GM13977 (cell line): ENCODE results near the gene WFDC13.
A peak's percentile ranks its signal among the peaks of the same experiment; 100 is the strongest.
"Not testable (repeated sequence)": the region's sequence is repeated elsewhere in the genome, so short reads cannot be mapped to it uniquely, and the experiment has no call there.

ENCODE experiments used
- DNase-seq: peaks from one replicate; pipeline ENCODE4 v3.0.0; 2012; ENCODE audit warnings: low spot score
- in situ Hi-C: fragments of 300-500 bp; cut with MboI; formaldehyde crosslinking; loops from one replicate; pipeline ENCODE4 v1.12.0; 2022; ENCODE audit warnings: low sequenced_read_pairs, low pct_unique_long_range_greater_than_20kb, mixed read lengths, inconsistent platforms; ENCODE audit not compliant: unreplicated experiment
- TF ChIP-seq, protein P1 (sequence below): IDR thresholded peaks from 2 replicates; pipeline ENCODE4 v1.5.1; 2012; ENCODE audit warnings: mild to moderate bottlenecking, control low read depth; ENCODE audit not compliant: insufficient read depth; ENCODE audit errors: extremely low read depth, missing control alignments

Gene WFDC13, protein sequence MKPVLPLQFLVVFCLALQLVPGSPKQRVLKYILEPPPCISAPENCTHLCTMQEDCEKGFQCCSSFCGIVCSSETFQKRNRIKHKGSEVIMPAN

DNA sequence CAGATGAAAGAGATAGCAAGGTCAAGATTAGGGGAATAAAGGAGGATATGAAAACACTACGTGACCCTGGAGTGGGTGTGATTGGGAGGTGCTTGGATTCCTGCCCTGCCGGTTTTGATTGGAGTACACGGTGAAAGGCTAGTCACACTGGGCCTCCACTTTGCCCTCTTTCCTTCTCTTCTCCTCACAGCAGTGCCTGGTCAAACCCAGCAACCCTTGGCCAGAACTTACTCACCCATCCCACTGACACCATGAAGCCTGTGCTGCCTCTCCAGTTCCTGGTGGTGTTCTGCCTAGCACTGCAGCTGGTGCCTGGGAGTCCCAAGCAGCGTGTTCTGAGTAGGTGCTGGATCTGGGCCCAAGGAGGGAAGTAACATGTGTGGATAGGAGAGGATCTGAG lies at the start of gene WFDC13:
Gene WFDC13, plus strand, starts transcription at position 166 of the 400 bp plus-strand sequence. Its CDS starts 86 bp downstream, at position 252.
- DNase-seq: no peak
- in situ Hi-C loops: no loop called here
- TF ChIP-seq, protein P1, sequence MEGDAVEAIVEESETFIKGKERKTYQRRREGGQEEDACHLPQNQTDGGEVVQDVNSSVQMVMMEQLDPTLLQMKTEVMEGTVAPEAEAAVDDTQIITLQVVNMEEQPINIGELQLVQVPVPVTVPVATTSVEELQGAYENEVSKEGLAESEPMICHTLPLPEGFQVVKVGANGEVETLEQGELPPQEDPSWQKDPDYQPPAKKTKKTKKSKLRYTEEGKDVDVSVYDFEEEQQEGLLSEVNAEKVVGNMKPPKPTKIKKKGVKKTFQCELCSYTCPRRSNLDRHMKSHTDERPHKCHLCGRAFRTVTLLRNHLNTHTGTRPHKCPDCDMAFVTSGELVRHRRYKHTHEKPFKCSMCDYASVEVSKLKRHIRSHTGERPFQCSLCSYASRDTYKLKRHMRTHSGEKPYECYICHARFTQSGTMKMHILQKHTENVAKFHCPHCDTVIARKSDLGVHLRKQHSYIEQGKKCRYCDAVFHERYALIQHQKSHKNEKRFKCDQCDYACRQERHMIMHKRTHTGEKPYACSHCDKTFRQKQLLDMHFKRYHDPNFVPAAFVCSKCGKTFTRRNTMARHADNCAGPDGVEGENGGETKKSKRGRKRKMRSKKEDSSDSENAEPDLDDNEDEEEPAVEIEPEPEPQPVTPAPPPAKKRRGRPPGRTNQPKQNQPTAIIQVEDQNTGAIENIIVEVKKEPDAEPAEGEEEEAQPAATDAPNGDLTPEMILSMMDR: no peak

DNA sequence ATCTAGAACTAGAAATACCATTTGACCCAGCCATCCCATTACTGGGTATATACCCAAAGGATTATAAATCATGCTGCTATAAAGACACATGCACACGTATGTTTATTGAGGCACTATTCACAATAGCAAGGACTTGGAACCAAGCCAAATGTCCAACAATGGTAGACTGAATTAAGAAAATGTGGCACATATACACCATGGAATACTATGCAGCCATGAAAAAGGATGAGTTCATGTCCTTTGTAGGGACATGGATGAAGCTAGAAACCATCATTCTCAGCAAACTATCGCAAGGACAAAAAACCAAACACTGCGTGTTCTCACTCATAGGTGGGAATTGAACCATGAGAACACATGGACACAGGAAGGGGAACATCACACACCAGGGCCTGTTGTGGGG lies 44.8 kb upstream of the WFDC13 start:
- DNase-seq, in situ Hi-C loops: not testable (repeated sequence)

GRCh38 chr20:45670139-45670538 lies 31.7 kb upstream of the WFDC13 start, which contains the start of gene WFDC11:
Gene WFDC11, minus strand, starts transcription at chr20:45670239. Its CDS starts 19,639 bp downstream, at chr20:45650600.
- TF ChIP-seq, protein P1: no peak
- in situ Hi-C loops: no loop called here
- no peak for DNase-seq

DNA sequence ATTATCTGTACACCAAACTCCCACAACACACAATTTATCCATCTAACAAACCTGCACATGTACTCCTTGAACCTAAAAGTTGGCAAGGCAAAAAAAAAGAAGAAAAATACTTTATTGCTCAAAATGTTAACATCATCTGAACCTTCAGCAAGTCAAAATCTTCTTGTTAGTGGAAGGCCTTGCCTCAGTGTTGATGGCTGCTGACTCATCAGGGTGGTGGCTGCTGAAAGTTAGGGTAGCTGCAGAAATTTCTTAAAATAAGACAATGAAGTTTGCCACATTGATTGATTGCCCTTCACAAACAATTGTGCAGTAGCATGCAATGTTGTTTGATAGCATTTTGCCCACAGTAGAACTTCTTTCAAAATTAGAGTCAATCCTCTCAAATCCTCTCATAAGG lies 29.1 kb upstream of the WFDC13 start:
- TF ChIP-seq, protein P1: no peak
- in situ Hi-C loops: no loop called here
- no peak for DNase-seq

- no peak for DNase-seq
- in situ Hi-C loops: no loop called here
- TF ChIP-seq, protein P1: no peak
Measured at GRCh38 chr20:45679650-45680049, 22.2 kb upstream of the WFDC13 start.

GRCh38 chr20:45685896-45686295 lies 15.9 kb upstream of the WFDC13 start:
- in situ Hi-C loops: no loop called here
- TF ChIP-seq, protein P1: peak; percentile 4
- no peak for DNase-seq

DNA sequence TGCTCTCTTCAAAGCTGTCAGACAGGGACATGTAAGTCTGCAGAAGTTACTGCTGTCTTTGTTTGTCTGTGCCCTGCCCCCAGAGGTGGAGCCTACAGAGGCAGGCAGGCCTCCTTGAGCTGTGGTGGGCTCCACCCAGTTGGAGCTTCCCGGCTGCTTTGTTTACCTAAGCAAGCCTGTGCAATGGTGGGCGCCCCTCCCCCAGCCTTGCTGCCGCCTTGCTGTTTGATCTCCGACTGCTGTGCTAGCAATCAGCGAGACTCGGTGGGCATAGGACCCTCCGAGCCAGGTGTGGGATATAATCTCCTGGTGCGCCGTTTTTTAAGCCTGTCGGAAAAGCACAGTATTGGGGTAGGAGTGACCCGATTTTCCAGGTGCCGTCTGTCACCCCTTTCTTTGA lies 8.5 kb upstream of the WFDC13 start:
- DNase-seq, in situ Hi-C loops: not testable (repeated sequence)

GRCh38 chr20:45695496-45695895 lies 6.3 kb upstream of the WFDC13 start:
- DNase-seq: no peak
- in situ Hi-C loops: no loop called here
- TF ChIP-seq, protein P1: no peak
